Panc1 (cell line): ENCODE measurements around the gene HELZ. TPM values are rescaled to one million over a fixed set of nuclear protein-coding genes. Genes with fewer than 3 reads are reported as not detected.

Source experiments
- ATAC-seq: fragments of 200-7000 bp; cut with Tn5 transposase; 2 replicates; pipeline ENCODE4 v1.9.1; 2020; ENCODE audit warnings: mild to moderate bottlenecking, moderate library complexity
- BruUV-seq: library from RNA; stranded (reverse); fragments of 400-500 nt; replicated peaks from 2 replicates; lab custom pipeline; 2021; lab: Mats Ljungman, UMichigan
- CTCF ChIA-PET: fragments of 300-600 bp; sonication (Branson Sonifier 250); formaldehyde crosslinking; loops from one replicate; lab custom pipeline; 2022; ENCODE audit warnings: antibody characterized with exemption; lab: Charles Lee
- POLR2A ChIA-PET: fragments of 300-600 bp; sonication (Branson Sonifier 250); formaldehyde crosslinking; loops from one replicate; lab custom pipeline; 2022; ENCODE audit warnings: antibody characterized with exemption; lab: Charles Lee
- DNase-seq: peaks from one replicate; pipeline ENCODE4 v3.0.0-alpha.2; 2010; ENCODE audit warnings: low read depth, low spot score
- H3K27ac ChIP-seq: 2 replicates; pipeline ENCODE4 v1.5.1; 2011; ENCODE audit warnings: mild to moderate bottlenecking, low read length, inconsistent platforms
- H3K27me3 ChIP-seq: fragments of 200-500 bp; sonication (Bioruptor generic); 2 replicates; pipeline ENCODE4 v1.6.0; 2014; ENCODE audit warnings: low read length, inconsistent platforms; ENCODE audit not compliant: control insufficient read depth, insufficient read depth
- H3K36me3 ChIP-seq: fragments of 200-500 bp; sonication (Bioruptor generic); 2 replicates; pipeline ENCODE4 v1.5.1; 2014; ENCODE audit warnings: inconsistent platforms, mild to moderate bottlenecking, low read length, moderate library complexity; ENCODE audit not compliant: control insufficient read depth, insufficient read depth
- H3K4me1 ChIP-seq: 2 replicates; pipeline ENCODE4 v1.5.1; 2011; ENCODE audit warnings: inconsistent platforms, mild to moderate bottlenecking, low read length, moderate library complexity; ENCODE audit not compliant: control insufficient read depth, insufficient read depth
- H3K4me3 ChIP-seq, 2 experiments: 2 replicates each; pipeline ENCODE4 v1.5.1; 2011 to 2012; ENCODE audit warnings: low read depth in 2 of 2, low read length in 2 of 2, mild to moderate bottlenecking in 2 of 2, inconsistent platforms in 1 of 2, moderate library complexity in 1 of 2
- H3K9me3 ChIP-seq: fragments of 200-500 bp; sonication (Bioruptor generic); 2 replicates; pipeline ENCODE4 v1.5.1; 2014; ENCODE audit warnings: low read depth, mild to moderate bottlenecking, inconsistent platforms, low read length, moderate library complexity; ENCODE audit not compliant: control insufficient read depth, insufficient read depth
- CTCF ChIP-seq: fragments of 450-650 bp; IDR thresholded peaks from 2 replicates; pipeline ENCODE4 v1.5.1; 2017; ENCODE audit warnings: mild to moderate bottlenecking
- POLR2AphosphoS5 ChIP-seq: IDR thresholded peaks from 2 replicates; pipeline ENCODE4 v1.6.1; 2012; ENCODE audit warnings: mild to moderate bottlenecking, low read depth, low read length, moderate library complexity
- REST ChIP-seq, 2 experiments: IDR thresholded peaks; 2 replicates each; pipeline ENCODE4 v1.6.1; 2011 to 2012; ENCODE audit warnings: low read depth in 2 of 2, control low read depth in 1 of 2, low read length in 1 of 2, mild to moderate bottlenecking in 1 of 2, moderate library complexity in 1 of 2; ENCODE audit not compliant: insufficient read depth in 1 of 2
- SIN3A ChIP-seq: IDR thresholded peaks from 2 replicates; pipeline ENCODE4 v1.6.1; 2012; ENCODE audit warnings: low read depth, mild to moderate bottlenecking, low read length, moderate library complexity, borderline replicate concordance; ENCODE audit not compliant: insufficient read depth
- TCF7L2 ChIP-seq: IDR thresholded peaks from 2 replicates; pipeline ENCODE4 v1.6.1; 2011; ENCODE audit warnings: mild to moderate bottlenecking, low read depth, low read length, inconsistent platforms
- in situ Hi-C: cut with HindIII; loops from 2 replicates; pipeline ENCODE4 v1.10.0; 2016; ENCODE audit warnings: low sequenced_read_pairs, low pct_unique_long_range_greater_than_20kb
- intact Hi-C: fragments of 100-400 bp; cut with micrococcal nuclease; formaldehyde crosslinking; loops from one replicate; pipeline ENCODE4 v1.10.0; 2022; ENCODE audit not compliant: unreplicated experiment
- total RNA-seq: library from RNA; stranded (reverse); gene quantifications from one replicate; pipeline ENCODE4 v1.2.1, GENCODE V29; 2021; ENCODE audit not compliant: unreplicated experiment

HELZ gene
- total RNA-seq, 1 experiment from 2014 or later, result 15.0 TPM

- BruUV-seq, result no TSS peak
- intact Hi-C loops, result no loop called here
- H3K9me3 ChIP-seq, result 0 out of 2 replicates have a peak, but pooled peaks cover 3% of the 10 kb centered on the region
- H3K27ac ChIP-seq, result no peak overlapping the region
- no peaks in the 10 kb centered on the region for H3K4me1 ChIP-seq
- TF ChIP-seq REST (IDR thresholded peaks at IDR 0.05; ENCODE audit: insufficient read depth in 1 of 2, low read depth in 2 of 2, low read length in 1 of 2) (no peak), POLR2AphosphoS5 (no peak), CTCF (no peak), SIN3A (no peak), TCF7L2 (no peak)
- no peaks in the 10 kb centered on the region for H3K36me3 ChIP-seq
- ChIA-PET CTCF (no interaction called here), POLR2A (no interaction called here)
- in situ Hi-C loops, result no loop called here
- DNase-seq (no peak), ATAC-seq (no peak)
- no peaks in the 10 kb centered on the region for H3K27me3 ChIP-seq
- H3K4me3 ChIP-seq, result no peak overlapping the region
Observed at GRCh38 chr17:67046398-67046797, 198.6 kb downstream of the HELZ start.

GRCh38 chr17:67044940-67045339 is 200.1 kb downstream of the HELZ start:
- H3K4me3 ChIP-seq, result no peak overlapping the region
- no peak for TF ChIP-seq SIN3A
- no peak for TF ChIP-seq REST (IDR thresholded peaks at IDR 0.05; ENCODE audit: insufficient read depth in 1 of 2, low read depth in 2 of 2, low read length in 1 of 2)
- TF ChIP-seq TCF7L2, result no peak
- no peak for TF ChIP-seq CTCF
- no peak for TF ChIP-seq POLR2AphosphoS5
- ChIA-PET POLR2A (no interaction called here), CTCF (no interaction called here)
- no TSS peak for BruUV-seq
- no peaks in the 10 kb centered on the region for H3K27me3 ChIP-seq
- 0 out of 2 replicates have a peak, but pooled peaks have one; percentile 38 for ATAC-seq
- no peaks in the 10 kb centered on the region for H3K4me1 ChIP-seq
- in situ Hi-C loops, result no loop called here
- H3K36me3 ChIP-seq, result no peaks in the 10 kb centered on the region
- no peak for DNase-seq
- no peak overlapping the region for H3K27ac ChIP-seq
- 0 out of 2 replicates have a peak, but pooled peaks cover 3% of the 10 kb centered on the region for H3K9me3 ChIP-seq
- intact Hi-C loops, result no loop called here
